ENCODE results near the gene HS2ST1.

DNA sequence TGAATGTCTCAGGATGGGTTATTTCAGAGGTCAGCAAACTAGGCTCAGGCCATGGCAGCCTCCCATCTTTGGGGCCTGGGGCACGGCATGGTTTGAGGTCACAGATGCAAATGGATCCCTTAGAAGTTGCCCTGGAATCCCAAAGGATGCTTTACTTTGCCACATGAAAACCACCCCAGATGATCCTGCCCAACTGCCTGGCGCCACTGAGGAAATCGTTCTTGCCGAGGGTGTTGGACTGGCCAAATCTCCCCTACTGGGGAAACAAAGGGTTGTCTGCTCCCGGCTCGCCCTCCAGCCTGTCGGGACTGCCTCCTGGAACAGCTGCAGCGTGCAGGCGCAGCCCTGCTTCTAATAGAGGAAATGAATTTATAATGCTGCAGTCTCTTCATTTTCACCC, 241.2 kb downstream of the HS2ST1 start:
- TF ChIP-seq, protein P1, sequence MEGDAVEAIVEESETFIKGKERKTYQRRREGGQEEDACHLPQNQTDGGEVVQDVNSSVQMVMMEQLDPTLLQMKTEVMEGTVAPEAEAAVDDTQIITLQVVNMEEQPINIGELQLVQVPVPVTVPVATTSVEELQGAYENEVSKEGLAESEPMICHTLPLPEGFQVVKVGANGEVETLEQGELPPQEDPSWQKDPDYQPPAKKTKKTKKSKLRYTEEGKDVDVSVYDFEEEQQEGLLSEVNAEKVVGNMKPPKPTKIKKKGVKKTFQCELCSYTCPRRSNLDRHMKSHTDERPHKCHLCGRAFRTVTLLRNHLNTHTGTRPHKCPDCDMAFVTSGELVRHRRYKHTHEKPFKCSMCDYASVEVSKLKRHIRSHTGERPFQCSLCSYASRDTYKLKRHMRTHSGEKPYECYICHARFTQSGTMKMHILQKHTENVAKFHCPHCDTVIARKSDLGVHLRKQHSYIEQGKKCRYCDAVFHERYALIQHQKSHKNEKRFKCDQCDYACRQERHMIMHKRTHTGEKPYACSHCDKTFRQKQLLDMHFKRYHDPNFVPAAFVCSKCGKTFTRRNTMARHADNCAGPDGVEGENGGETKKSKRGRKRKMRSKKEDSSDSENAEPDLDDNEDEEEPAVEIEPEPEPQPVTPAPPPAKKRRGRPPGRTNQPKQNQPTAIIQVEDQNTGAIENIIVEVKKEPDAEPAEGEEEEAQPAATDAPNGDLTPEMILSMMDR (IDR thresholded peaks at IDR 0.05; ENCODE audit: low read depth, low read length) = no peak
- no peak for TF ChIP-seq MYC (IDR thresholded peaks at IDR 0.05; ENCODE audit: low read depth, low read length)

Data from NB4 (cell line).